SK-N-MC (cell line): ENCODE results near the gene CASTOR2.
"Not testable (repeated sequence)": the region's sequence is repeated elsewhere in the genome, so short reads cannot be mapped to it uniquely, and the experiment has no call there.

Source experiments
- EZH2 ChIP-seq: fragments of 200-600 bp; sonication (generic); IDR thresholded peaks from one replicate; pipeline ENCODE4 v1.6.1; 2017; ENCODE audit warnings: antibody characterized with exemption
- POLR2AphosphoS5 ChIP-seq: IDR thresholded peaks from 2 replicates; pipeline ENCODE4 v1.6.1; 2012; ENCODE audit warnings: mild to moderate bottlenecking, low read depth, low read length, borderline replicate concordance

DNA sequence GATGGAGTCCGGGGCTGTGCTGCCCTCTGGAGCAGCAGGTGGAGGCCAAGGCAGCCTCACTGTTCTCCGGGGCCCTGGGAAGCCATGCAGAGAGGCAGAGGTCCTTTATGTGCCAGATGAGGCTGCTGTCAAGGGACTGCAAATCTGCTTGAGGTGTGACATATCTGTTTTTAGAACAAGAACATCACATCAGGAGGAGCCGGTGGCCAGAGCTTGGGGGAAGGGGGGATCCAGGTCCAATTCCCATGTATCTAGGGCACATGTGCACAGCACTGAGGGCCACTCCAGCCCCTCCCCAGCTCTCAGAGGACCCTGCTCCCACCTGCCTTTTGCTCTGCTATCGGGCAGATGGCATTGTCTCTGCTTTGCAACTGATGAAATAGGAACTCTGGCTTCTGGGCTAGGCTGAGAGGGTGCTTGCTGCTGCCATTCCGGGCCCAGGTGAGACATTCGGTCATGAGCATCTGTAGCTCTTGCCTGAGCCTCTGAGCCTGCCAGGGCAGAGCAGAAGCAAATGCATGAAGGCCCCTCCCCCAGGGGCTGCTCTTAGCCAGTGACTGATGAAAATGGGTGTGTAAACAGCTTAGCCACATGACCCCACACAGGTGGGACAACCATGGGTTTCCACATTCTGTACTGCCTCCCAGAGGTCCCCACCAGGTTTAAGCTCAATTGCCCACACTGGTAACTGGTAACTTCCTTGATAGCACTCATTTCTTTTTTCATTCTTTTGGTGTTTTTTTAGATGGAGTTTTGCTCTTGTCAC lies 32.8 kb upstream of the CASTOR2 start:
- not testable (repeated sequence) for TF ChIP-seq EZH2, POLR2AphosphoS5
